ENCODE data around the gene PTTG1IP2. TPM values are rescaled to one million over a fixed set of nuclear protein-coding genes. Genes with fewer than 3 reads are reported as not detected.

The PTTG1IP2 gene
- polyA plus RNA-seq, 12 donors = not detected

DNA sequence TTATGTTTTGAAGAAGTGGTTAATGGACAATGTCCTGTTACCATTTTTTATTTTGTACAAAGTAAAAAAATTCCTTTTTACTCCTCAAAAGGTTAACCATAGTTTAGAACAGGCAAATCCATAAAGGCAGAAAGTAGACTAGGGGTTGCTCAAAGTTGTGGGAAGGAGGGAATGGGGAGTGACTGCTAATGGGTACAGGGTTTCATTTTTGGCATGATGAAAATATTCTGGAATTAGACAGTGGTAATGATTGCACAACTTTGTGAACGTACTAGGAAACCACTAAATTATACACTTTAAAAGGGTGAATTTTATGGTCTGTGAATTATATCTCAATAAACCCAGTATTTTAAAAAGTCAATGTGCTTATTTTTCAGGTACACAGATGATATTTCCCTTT, 91.3 kb downstream of the PTTG1IP2 start:
- no peak for DNase-seq

Other genes with a start within 250 kb of the PTTG1IP2 start
- 1 to 10 TPM in 10 of 12 donors, not detected in 2; 2.3 to 6.1 (median 3.1) TPM for gene CFAP69, start 224.5 kb upstream of the PTTG1IP2 start, polyA plus RNA-seq (ENCODE audit: insufficient read length in 12 of 12)
- under 1 TPM in 5 of 12 donors, not detected in 7; 0.03 to 0.08 (median 0.05) TPM for gene FAM237B, start 148.3 kb upstream of the PTTG1IP2 start, polyA plus RNA-seq (ENCODE audit: insufficient read length in 12 of 12)
- 10 to 100 TPM in 10 of 12 donors, 1 to 10 TPM in 1, not detected in 1; 9.2 to 33.8 (median 20.0) TPM for gene GTPBP10, start 122.9 kb upstream of the PTTG1IP2 start, polyA plus RNA-seq (ENCODE audit: insufficient read length in 12 of 12)
- gene CLDN12, start 66.2 kb upstream of the PTTG1IP2 start, polyA plus RNA-seq (ENCODE audit: insufficient read length in 12 of 12) = 10 to 100 TPM in 11 of 12 donors, not detected in 1; 18.6 to 32.5 (median 23.7) TPM
- gene CDK14, start 126.7 kb downstream of the PTTG1IP2 start, polyA plus RNA-seq (ENCODE audit: insufficient read length in 12 of 12) = 10 to 100 TPM in 11 of 12 donors, not detected in 1; 16.8 to 28.5 (median 23.8) TPM